H1 (cell line): ENCODE data around the gene ZNF670. TPM values are rescaled to one million over a fixed set of nuclear protein-coding genes. Genes with fewer than 3 reads are reported as not detected.

Source experiments
- CTCF ChIA-PET: fragments of 300-600 bp; sonication (Branson Sonifier 250); formaldehyde crosslinking; loops from one replicate; lab custom pipeline; 2021; ENCODE audit not compliant: partially characterized antibody; lab: Charles Lee
- POLR2A ChIA-PET: fragments of 300-600 bp; sonication (Branson Sonifier 250); formaldehyde crosslinking; loops from one replicate; lab custom pipeline; 2021; ENCODE audit warnings: inconsistent platforms; ENCODE audit not compliant: partially characterized antibody; lab: Charles Lee
- DNase-seq, 2 experiments: peaks; one replicate each; pipeline versions ENCODE4 v3.0.0 to v3.0.0-alpha.2; 2010 to 2022; ENCODE audit warnings: low spot score in 2 of 2, low read depth in 1 of 2, mixed read lengths in 1 of 2
- FAIRE-seq: peaks from 2 replicates; lab custom pipeline; 2011; peaks lifted over from hg19 to GRCh38; lab: Jason Lieb, UNC
- H2AFZ ChIP-seq: 2 replicates; pipeline ENCODE4 v1.8.1; 2012; ENCODE audit warnings: low read length, inconsistent platforms
- H2AK5ac ChIP-seq: 2 replicates; pipeline ENCODE4 v1.6.1; 2013; ENCODE audit warnings: low read depth, low read length
- H2BK120ac ChIP-seq: replicated peaks from 2 replicates; pipeline ENCODE3; 2013; ENCODE audit warnings: low read depth, low read length, inconsistent platforms
- H2BK12ac ChIP-seq: 2 replicates; pipeline ENCODE4 v1.6.1; 2013; ENCODE audit warnings: low read depth, low read length
- H2BK15ac ChIP-seq: 2 replicates; pipeline ENCODE4 v1.6.1; 2013; ENCODE audit warnings: low read length
- H2BK20ac ChIP-seq: 2 replicates; pipeline ENCODE4 v1.6.1; 2013; ENCODE audit warnings: low read length
- H2BK5ac ChIP-seq: 2 replicates; pipeline ENCODE4 v1.6.1; 2013; ENCODE audit warnings: low read depth, low read length
- H3K14ac ChIP-seq: 2 replicates; pipeline ENCODE4 v1.6.1; 2013; ENCODE audit warnings: inconsistent platforms; ENCODE audit not compliant: insufficient read length
- H3K18ac ChIP-seq: 2 replicates; pipeline ENCODE4 v1.6.1; 2013; ENCODE audit warnings: low read length; ENCODE audit errors: extremely low read depth
- H3K23ac ChIP-seq: 2 replicates; pipeline ENCODE4 v1.6.1; 2013; ENCODE audit warnings: inconsistent platforms; ENCODE audit not compliant: insufficient read length
- H3K23me2 ChIP-seq: 2 replicates; pipeline ENCODE4 v1.6.1; 2013; ENCODE audit warnings: low read depth, low read length
- H3K27ac ChIP-seq: 2 replicates; pipeline ENCODE4 v1.6.1; 2011; ENCODE audit warnings: low read depth, low read length, inconsistent platforms
- H3K27me3 ChIP-seq, 4 experiments: replicated peaks in 1 of 4; 1 replicate in 1 of 4; 2 replicates in 3 of 4; pipeline versions ENCODE4 v1.6.1 to v1.8.1; 2011 to 2013; ENCODE audit warnings: low read length in 3 of 4, mild to moderate bottlenecking in 3 of 4, inconsistent platforms in 2 of 4, mixed read lengths in 2 of 4, moderate library complexity in 1 of 4; ENCODE audit not compliant: control insufficient read depth in 3 of 4, insufficient read depth in 3 of 4; ENCODE audit errors: extremely low read depth in 1 of 4
- H3K36me3 ChIP-seq, 4 experiments: 2 replicates each; pipeline versions ENCODE4 v1.6.1 to v1.8.1; 2011 to 2013; ENCODE audit warnings: mild to moderate bottlenecking in 4 of 4, low read length in 3 of 4, moderate library complexity in 2 of 4, control low read depth in 1 of 4, inconsistent platforms in 1 of 4; ENCODE audit not compliant: insufficient read depth in 4 of 4, control insufficient read depth in 2 of 4
- H3K4ac ChIP-seq: replicated peaks from 2 replicates; pipeline ENCODE3; 2013; ENCODE audit warnings: low read length, low read depth, mixed read lengths, inconsistent platforms; ENCODE audit not compliant: insufficient read length
- H3K4me1 ChIP-seq, 4 experiments: replicated peaks in 1 of 4; 1 replicate in 1 of 4; 2 replicates in 3 of 4; pipeline versions ENCODE4 v1.6.1 to v1.8.1; 2011 to 2013; ENCODE audit warnings: low read length in 3 of 4, inconsistent platforms in 2 of 4, mixed read lengths in 1 of 4; ENCODE audit not compliant: insufficient read depth in 4 of 4, control insufficient read depth in 3 of 4
- H3K4me2 ChIP-seq, 2 experiments: 2 replicates each; pipeline versions ENCODE4 v1.6.1 to v1.8.1; 2011 to 2013; ENCODE audit warnings: low read depth in 2 of 2, low read length in 2 of 2, control low read depth in 1 of 2, inconsistent platforms in 1 of 2, mild to moderate bottlenecking in 1 of 2; ENCODE audit not compliant: insufficient read depth in 1 of 2
- H3K4me3 ChIP-seq, 4 experiments: fragments of 200-600, 300-600 bp in 1 of 4; sonication (generic), shearing (Covaris generic), sonication (Bioruptor Twin) in 1 of 4; 2 replicates each; pipeline versions ENCODE4 v1.5.1 to v1.8.1; 2011 to 2016; ENCODE audit warnings: low read length in 4 of 4, low read depth in 3 of 4, control low read depth in 2 of 4, inconsistent platforms in 2 of 4, mild to moderate bottlenecking in 2 of 4, mixed read lengths in 1 of 4, moderate library complexity in 1 of 4; ENCODE audit not compliant: insufficient read depth in 2 of 4; ENCODE audit errors: extremely low read depth in 1 of 4
- H3K56ac ChIP-seq: replicated peaks from 2 replicates; pipeline ENCODE3; 2013; ENCODE audit warnings: low read depth, mild to moderate bottlenecking, mixed read lengths, low read length, inconsistent platforms; ENCODE audit not compliant: insufficient read length
- H3K79me1 ChIP-seq: 2 replicates; pipeline ENCODE4 v1.6.1; 2013; ENCODE audit warnings: low read depth, low read length, control low read depth
- H3K79me2 ChIP-seq, 2 experiments: 2 replicates each; pipeline versions ENCODE4 v1.6.1 to v1.8.1; 2012 to 2013; ENCODE audit warnings: low read length in 2 of 2, mild to moderate bottlenecking in 2 of 2, inconsistent platforms in 1 of 2; ENCODE audit not compliant: insufficient read depth in 2 of 2, control insufficient read depth in 1 of 2
- H3K9ac ChIP-seq, 4 experiments: replicated peaks in 1 of 4; 1 replicate in 1 of 4; 2 replicates in 3 of 4; pipeline versions ENCODE4 v1.6.1 to v1.8.1; 2011 to 2013; ENCODE audit warnings: low read depth in 3 of 4, low read length in 3 of 4, control low read depth in 2 of 4, mild to moderate bottlenecking in 2 of 4, moderate library complexity in 2 of 4, inconsistent platforms in 1 of 4; ENCODE audit errors: extremely low read depth in 1 of 4
- H3K9me3 ChIP-seq, 2 experiments: 2 replicates each; pipeline versions ENCODE4 v1.6.1 to v1.8.1; 2012 to 2013; ENCODE audit warnings: mild to moderate bottlenecking in 2 of 2, moderate library complexity in 2 of 2, control low read depth in 1 of 2, inconsistent platforms in 1 of 2, low read depth in 1 of 2, low read length in 1 of 2, mixed read lengths in 1 of 2; ENCODE audit not compliant: insufficient read depth in 2 of 2
- H4K20me1 ChIP-seq, 2 experiments: replicated peaks in 1 of 2; 2 replicates each; pipeline versions ENCODE3 to v1.8.1; 2011 to 2013; ENCODE audit warnings: inconsistent platforms in 2 of 2, low read length in 2 of 2, mild to moderate bottlenecking in 1 of 2; ENCODE audit not compliant: insufficient read depth in 2 of 2, control insufficient read depth in 1 of 2
- H4K5ac ChIP-seq: 2 replicates; pipeline ENCODE4 v1.6.1; 2013; ENCODE audit warnings: low read length, low read depth, mixed read lengths, inconsistent platforms; ENCODE audit not compliant: insufficient read length
- H4K8ac ChIP-seq: 2 replicates; pipeline ENCODE4 v1.8.0; 2013; ENCODE audit warnings: mild to moderate bottlenecking, moderate library complexity, low read length, inconsistent platforms; ENCODE audit not compliant: insufficient read depth; ENCODE audit errors: extremely low read depth
- H4K91ac ChIP-seq: replicated peaks from 2 replicates; pipeline ENCODE3; 2013; ENCODE audit warnings: low read length, mixed read lengths, inconsistent platforms; ENCODE audit not compliant: insufficient read length
- EZH2 ChIP-seq: fragments of 200-600 bp; sonication (generic); IDR thresholded peaks from 2 replicates; pipeline ENCODE4 v1.7.1; 2012; ENCODE audit warnings: low read depth, mild to moderate bottlenecking, moderate library complexity, low read length, inconsistent platforms; ENCODE audit not compliant: severe bottlenecking
- KDM5A ChIP-seq: fragments of 200-600 bp; IDR thresholded peaks from 2 replicates; pipeline ENCODE4 v1.7.1; 2012; ENCODE audit warnings: mild to moderate bottlenecking, low read length, inconsistent platforms, mixed read lengths
- NANOG ChIP-seq: IDR thresholded peaks from 2 replicates; pipeline ENCODE4 v1.6.1; 2011; ENCODE audit warnings: low read length, low read depth, mild to moderate bottlenecking, inconsistent platforms; ENCODE audit not compliant: insufficient read depth, poor library complexity, severe bottlenecking
- NRF1 ChIP-seq: IDR thresholded peaks from 2 replicates; pipeline ENCODE4 v1.6.1; 2011; ENCODE audit warnings: mild to moderate bottlenecking, low read depth, low read length, improper control_type of control experiment
- POLR2AphosphoS5 ChIP-seq: IDR thresholded peaks from 2 replicates; pipeline ENCODE4 v1.6.1; 2011; ENCODE audit warnings: low read depth, low read length
- RAD21 ChIP-seq, 2 experiments: IDR thresholded peaks in 1 of 2; conservative IDR thresholded peaks in 1 of 2; 2 replicates each; pipeline ENCODE4 v1.6.1; 2011; ENCODE audit warnings: low read depth in 2 of 2, low read length in 2 of 2, improper control_type of control experiment in 1 of 2, inconsistent platforms in 1 of 2, mild to moderate bottlenecking in 1 of 2, moderate library complexity in 1 of 2
- RBBP5 ChIP-seq: IDR thresholded peaks from 2 replicates; pipeline ENCODE4 v1.7.1; 2012; ENCODE audit warnings: low read depth, mild to moderate bottlenecking, inconsistent platforms, low read length, moderate library complexity, borderline replicate concordance
- TAF1 ChIP-seq: IDR thresholded peaks from 2 replicates; pipeline ENCODE4 v1.6.1; 2011; ENCODE audit warnings: mild to moderate bottlenecking, low read depth, low read length
- TEAD4 ChIP-seq: IDR thresholded peaks from 2 replicates; pipeline ENCODE4 v1.6.1; 2012; ENCODE audit warnings: low read depth, low read length, inconsistent platforms, mixed read lengths
- WGBS, 2 experiments: shearing (Covaris generic) in 1 of 2; methylation state at CpG; one replicate each; pipeline versions ENCODE4 v1.1.6 to v1.1.7; 2013 to 2015; ENCODE audit warnings: low lambda C conversion rate in 2 of 2, mixed read lengths in 2 of 2, inconsistent platforms in 1 of 2, low coverage in 1 of 2, missing lambda C conversion rate in 1 of 2; ENCODE audit not compliant: insufficient replicate concordance in 2 of 2, insufficient coverage in 1 of 2, insufficient read length in 1 of 2; ENCODE audit errors: extremely low coverage in 1 of 2, missing lambda C conversion rate in 1 of 2; 5-methylcytosine and 5-hydroxymethylcytosine counted together
- polyA plus RNA-seq, 7 experiments: library from polyadenylated mRNA; depleted of rRNA in 3 of 7; stranded (reverse) in 5 of 7; unstranded in 2 of 7; fragments of >200 nt in 5 of 7; fragments of 200-250 nt in 2 of 7; gene quantifications; 1 replicate in 5 of 7; 2 replicates in 1 of 7; 4 replicates in 1 of 7; pipeline versions ENCODE4 v1.2.1 to v1.2.3, GENCODE V29; 2011 to 2013; ENCODE audit warnings: missing spikeins in 2 of 7, mixed read lengths in 2 of 7
- total RNA-seq: library from RNA; stranded (reverse); fragmentation: NEBNext Ultra II Directional; extraction: Animal tissue kit (Norgen Biotek cat#: 25700); gene quantifications from 2 replicates; pipeline ENCODE4 v1.2.1, GENCODE V29; 2021
- TF ChIP-seq, protein P1 (sequence below), 3 experiments: IDR thresholded peaks; 1 replicate in 2 of 3; 2 replicates in 1 of 3; pipeline versions ENCODE4 v1.5.1 to v1.6.1; 2011; ENCODE audit warnings: low read length in 3 of 3, mild to moderate bottlenecking in 3 of 3, inconsistent platforms in 2 of 3, low read depth in 1 of 3, moderate library complexity in 1 of 3; ENCODE audit not compliant: insufficient read depth in 1 of 3; ENCODE audit errors: control extremely low read depth in 1 of 3

The ZNF670 gene
- total and polyA plus RNA-seq, 2 of the 8 experiments (the other 6 are each of a cell fraction or from before 2014, with no cell fraction given) = 2.8 to 15.4 TPM

DNA sequence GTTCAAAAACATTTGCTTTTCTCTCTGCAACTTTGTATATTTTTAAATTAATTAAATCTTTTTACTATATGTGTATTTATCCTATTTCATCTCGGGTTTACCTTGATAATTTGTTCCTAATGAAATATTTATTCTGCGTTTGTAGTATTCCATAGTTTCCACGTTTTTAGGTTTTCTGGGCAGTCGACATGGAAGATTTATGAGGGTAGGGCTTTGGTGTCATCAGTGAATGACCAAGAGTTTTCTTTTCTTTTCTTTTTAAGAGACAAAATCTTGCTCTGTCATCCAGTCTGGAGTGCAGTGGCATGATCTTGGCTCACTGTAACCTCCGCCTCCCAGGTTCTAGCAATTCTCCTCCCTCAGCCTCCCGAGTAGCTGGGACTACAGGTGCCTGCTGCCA, 42.8 kb upstream of the ZNF670 start:
- Histone ChIP-seq H3K79me1 (no peaks in the 10 kb centered on the region), H2BK5ac (no peak overlapping the region), H3K4me1 (no peaks in the 10 kb centered on the region), H2BK12ac (no peak overlapping the region), H2AK5ac (no peak overlapping the region), H3K23me2 (no peaks in the 10 kb centered on the region), H3K36me3 (no peaks in the 10 kb centered on the region), H2AFZ (no peak overlapping the region), H2BK20ac (no peak overlapping the region), H4K5ac (no peak overlapping the region), H3K4ac (no peak overlapping the region), H3K27me3 (no peaks in the 10 kb centered on the region), H2BK15ac (no peak overlapping the region), H3K9me3 (no peaks in the 10 kb centered on the region), H3K4me3 (no peak overlapping the region), H3K14ac (no peak overlapping the region), H3K18ac (no peak overlapping the region), H2BK120ac (no peak overlapping the region), H3K56ac (no peak overlapping the region), H4K91ac (no peak overlapping the region), H3K27ac (no peak overlapping the region), H3K4me2 (no peak overlapping the region), H3K23ac (no peak overlapping the region), H4K8ac (no peak overlapping the region), H3K79me2 (no peaks in the 10 kb centered on the region), H3K9ac (no peak overlapping the region), H4K20me1 (no peaks in the 10 kb centered on the region)
- CTCF ChIA-PET = interaction anchor here (0.6 to 0.8 kb wide), 2 partner anchors 17 to 194 kb away, joined by 3 read pairs; no protein-coding TSS in a partner anchor
- DNase-seq = no peak
- 85% methylated on average over 6 of the region's 6 CpGs; no CpG with 5 or more reads in 1 of the 2 experiments for WGBS, 2 experiments
- no peak for FAIRE-seq
- POLR2A ChIA-PET = no interaction called here
- TF ChIP-seq RAD21 (IDR thresholded peaks at IDR 0.05 in 1 of 2, conservative IDR thresholded peaks at IDR 0.05 in 1 of 2; ENCODE audit: low read depth in 2 of 2, low read length in 2 of 2) = no peak
- TF ChIP-seq RBBP5 = no peak
- TF ChIP-seq TAF1 = no peak
- no peak for TF ChIP-seq NRF1
- no peak for TF ChIP-seq EZH2
- no peak for TF ChIP-seq POLR2AphosphoS5
- TF ChIP-seq TEAD4 = no peak
- TF ChIP-seq, protein P1, sequence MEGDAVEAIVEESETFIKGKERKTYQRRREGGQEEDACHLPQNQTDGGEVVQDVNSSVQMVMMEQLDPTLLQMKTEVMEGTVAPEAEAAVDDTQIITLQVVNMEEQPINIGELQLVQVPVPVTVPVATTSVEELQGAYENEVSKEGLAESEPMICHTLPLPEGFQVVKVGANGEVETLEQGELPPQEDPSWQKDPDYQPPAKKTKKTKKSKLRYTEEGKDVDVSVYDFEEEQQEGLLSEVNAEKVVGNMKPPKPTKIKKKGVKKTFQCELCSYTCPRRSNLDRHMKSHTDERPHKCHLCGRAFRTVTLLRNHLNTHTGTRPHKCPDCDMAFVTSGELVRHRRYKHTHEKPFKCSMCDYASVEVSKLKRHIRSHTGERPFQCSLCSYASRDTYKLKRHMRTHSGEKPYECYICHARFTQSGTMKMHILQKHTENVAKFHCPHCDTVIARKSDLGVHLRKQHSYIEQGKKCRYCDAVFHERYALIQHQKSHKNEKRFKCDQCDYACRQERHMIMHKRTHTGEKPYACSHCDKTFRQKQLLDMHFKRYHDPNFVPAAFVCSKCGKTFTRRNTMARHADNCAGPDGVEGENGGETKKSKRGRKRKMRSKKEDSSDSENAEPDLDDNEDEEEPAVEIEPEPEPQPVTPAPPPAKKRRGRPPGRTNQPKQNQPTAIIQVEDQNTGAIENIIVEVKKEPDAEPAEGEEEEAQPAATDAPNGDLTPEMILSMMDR (IDR thresholded peaks at IDR 0.05; ENCODE audit: control extremely low read depth in 1 of 3, insufficient read depth in 1 of 3, low read depth in 1 of 3, low read length in 3 of 3) = no peak
- TF ChIP-seq KDM5A = no peak
- no peak for TF ChIP-seq NANOG
